ENCODE measurements around the gene TCTN2. TPM values are rescaled to one million over a fixed set of nuclear protein-coding genes. Genes with fewer than 3 reads are reported as not detected.

TCTN2 gene
- total and polyA plus RNA-seq, 2 of the 4 experiments (the other 2 are of a cell fraction) = 8.4 to 13.6 TPM

- no TSS peak for BruUV-seq (replicated peaks)
- no peak overlapping the region for H3K9ac ChIP-seq (ENCODE audit: low read depth, low read length)
- H3K79me1 ChIP-seq (ENCODE audit: low read depth in 1 of 2, low read length in 2 of 2) = peaks cover 0 to 3% of the 10 kb centered on the region in 2 experiments; a peak in 2 of 4 replicates
- H3K27me3 ChIP-seq (ENCODE audit: control insufficient read depth, insufficient read depth, low read length) = no peaks in the 10 kb centered on the region
- no peaks in the 10 kb centered on the region for H3K9me3 ChIP-seq (ENCODE audit: control insufficient read depth, insufficient read depth, low read length)
- no peak overlapping the region for H3K14ac ChIP-seq (replicated peaks; ENCODE audit: low read depth, low read length)
- peaks cover 30% of the 10 kb centered on the region for H3K36me3 ChIP-seq (ENCODE audit: control insufficient read depth, insufficient read depth, low read length)
- H2AFZ ChIP-seq (replicated peaks; ENCODE audit: low read length, poor library complexity) = no peak overlapping the region
- no peak overlapping the region for H4K5ac ChIP-seq (ENCODE audit: low read depth, low read length)
- POLR2A ChIA-PET (ENCODE audit: unreplicated experiment) = no interaction called here
- no peak overlapping the region for H2BK20ac ChIP-seq (ENCODE audit: low read depth, low read length)
- no peak overlapping the region for H2BK5ac ChIP-seq (ENCODE audit: low read depth, low read length, poor library complexity, severe bottlenecking)
- TF ChIP-seq RAD21 (IDR thresholded peaks at IDR 0.05; ENCODE audit: low read length) = no peak
- no peak for TF ChIP-seq MXI1 (IDR thresholded peaks at IDR 0.05; ENCODE audit: borderline replicate concordance, low read depth, low read length)
- no peak for TF ChIP-seq NFE2L2 (IDR thresholded peaks at IDR 0.05; ENCODE audit: low read depth, low read length)
- TF ChIP-seq RFX5 (IDR thresholded peaks at IDR 0.05; ENCODE audit: low read depth, low read length) = no peak
- TF ChIP-seq CEBPB (IDR thresholded peaks at IDR 0.05; ENCODE audit: low read depth, low read length) = no peak
- TF ChIP-seq MAFK (IDR thresholded peaks at IDR 0.05; ENCODE audit: low read depth, low read length) = no peak
- no peak for TF ChIP-seq RCOR1 (IDR thresholded peaks at IDR 0.05; ENCODE audit: insufficient replicate concordance, low read length)
- no peak for TF ChIP-seq ELK1 (IDR thresholded peaks at IDR 0.05; ENCODE audit: borderline replicate concordance, low read depth, low read length)
- TF ChIP-seq BHLHE40 (IDR thresholded peaks at IDR 0.05; ENCODE audit: low read depth, low read length) = no peak
- no peak for TF ChIP-seq SMC3 (IDR thresholded peaks at IDR 0.05; ENCODE audit: low read depth, low read length)
- TF ChIP-seq CTCF (conservative IDR thresholded peaks at IDR 0.05; ENCODE audit: low read depth, low read length) = no peak
- TF ChIP-seq USF2 (IDR thresholded peaks at IDR 0.05; ENCODE audit: low read depth, low read length) = no peak
- no peak for TF ChIP-seq POLR2A (IDR thresholded peaks at IDR 0.05; ENCODE audit: low read depth, low read length)
- TF ChIP-seq CHD1 (IDR thresholded peaks at IDR 0.05; ENCODE audit: low read depth, low read length) = no peak
- no peak for TF ChIP-seq MAZ (IDR thresholded peaks at IDR 0.05; ENCODE audit: borderline replicate concordance, low read depth, low read length)
- no peak for TF ChIP-seq FOS (IDR thresholded peaks at IDR 0.05; ENCODE audit: low read depth, low read length)
- no peak overlapping the region for H3K56ac ChIP-seq (ENCODE audit: extremely low read depth, insufficient read depth, low read length)
- H3K4me1 ChIP-seq (ENCODE audit: control insufficient read depth, insufficient read depth, low read length) = 0 out of 2 replicates have a peak, but pooled peaks cover 1% of the 10 kb centered on the region
- in situ Hi-C loops (cut with MboI; ENCODE audit: low sequenced_read_pairs) (no loop called here), intact Hi-C loops (cut with micrococcal nuclease) (no loop called here), dilution Hi-C loops (cut with HindIII; ENCODE audit: low sequenced_read_pairs, unreplicated experiment) (no loop called here)
- CTCF ChIA-PET = no interaction called here
- 100% methylated on average over 1 of the region's 8 CpGs; no CpG with 5 or more reads in 1 of the 2 experiments for WGBS, 2 experiments (ENCODE audit: extremely low coverage in 2 of 2, insufficient read length in 1 of 2)
- peaks cover 3% of the 10 kb centered on the region; the same call in 1 of the 2 replicates for H3K9me1 ChIP-seq (ENCODE audit: insufficient read depth, low read length)
- no peak overlapping the region for H3K4me3 ChIP-seq (ENCODE audit: insufficient read depth, low read depth, low read length)
- no peak overlapping the region for H2BK120ac ChIP-seq (ENCODE audit: low read depth, low read length)
- DNase-seq = no peak
- no peaks in the 10 kb centered on the region; the same call in 1 of the 2 replicates for H4K20me1 ChIP-seq (ENCODE audit: insufficient read depth, low read length)
- no peak overlapping the region for H3K4me2 ChIP-seq (ENCODE audit: low read depth, low read length)
- H4K91ac ChIP-seq (ENCODE audit: insufficient read depth, low read depth, low read length) = no peak overlapping the region
- no peak overlapping the region for H4K8ac ChIP-seq (ENCODE audit: low read depth in 2 of 2, low read length in 2 of 2)
- no peak overlapping the region for H3K4ac ChIP-seq (ENCODE audit: low read depth, low read length)
- no peak overlapping the region for H3K18ac ChIP-seq (ENCODE audit: low read depth, low read length)
- no peak overlapping the region for H2BK15ac ChIP-seq (ENCODE audit: low read depth, low read length)
- no peak for ATAC-seq (ENCODE audit: low read depth)
- H2AK9ac ChIP-seq (replicated peaks; ENCODE audit: low read depth, low read length, poor library complexity) = no peak overlapping the region
- no peak overlapping the region for H3K23ac ChIP-seq (ENCODE audit: low read depth, low read length)
- H3K27ac ChIP-seq (ENCODE audit: insufficient read depth, low read length) = no peak overlapping the region
- no peak overlapping the region for H2AK5ac ChIP-seq (ENCODE audit: low read depth, low read length)
These were observed 79.3 kb downstream of the TCTN2 start for GRCh38 chr12:123750159-123750656.

All from IMR-90 (cell line).